ENCODE measurements around the gene CMKLR1.

DNA sequence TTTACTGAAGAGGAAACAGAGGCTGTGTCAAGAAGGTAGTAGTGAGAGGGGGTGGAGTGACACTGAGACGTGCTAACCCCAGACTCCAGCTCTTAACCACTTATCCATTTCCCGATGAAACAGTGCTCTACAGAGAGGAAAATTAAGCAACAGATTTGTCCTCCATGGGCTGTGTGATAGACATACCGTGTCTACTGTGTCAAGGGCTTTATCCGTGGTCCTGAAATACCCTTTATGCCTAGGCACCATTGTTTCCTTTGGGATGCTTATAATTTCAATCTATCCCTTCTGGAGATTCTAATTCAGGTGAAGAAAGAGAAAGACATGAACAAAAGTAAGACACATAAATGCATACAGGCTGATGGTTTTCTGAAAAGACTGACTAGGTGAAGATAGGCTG is 71.7 kb downstream of the CMKLR1 start:
- TF ChIP-seq, protein P1, sequence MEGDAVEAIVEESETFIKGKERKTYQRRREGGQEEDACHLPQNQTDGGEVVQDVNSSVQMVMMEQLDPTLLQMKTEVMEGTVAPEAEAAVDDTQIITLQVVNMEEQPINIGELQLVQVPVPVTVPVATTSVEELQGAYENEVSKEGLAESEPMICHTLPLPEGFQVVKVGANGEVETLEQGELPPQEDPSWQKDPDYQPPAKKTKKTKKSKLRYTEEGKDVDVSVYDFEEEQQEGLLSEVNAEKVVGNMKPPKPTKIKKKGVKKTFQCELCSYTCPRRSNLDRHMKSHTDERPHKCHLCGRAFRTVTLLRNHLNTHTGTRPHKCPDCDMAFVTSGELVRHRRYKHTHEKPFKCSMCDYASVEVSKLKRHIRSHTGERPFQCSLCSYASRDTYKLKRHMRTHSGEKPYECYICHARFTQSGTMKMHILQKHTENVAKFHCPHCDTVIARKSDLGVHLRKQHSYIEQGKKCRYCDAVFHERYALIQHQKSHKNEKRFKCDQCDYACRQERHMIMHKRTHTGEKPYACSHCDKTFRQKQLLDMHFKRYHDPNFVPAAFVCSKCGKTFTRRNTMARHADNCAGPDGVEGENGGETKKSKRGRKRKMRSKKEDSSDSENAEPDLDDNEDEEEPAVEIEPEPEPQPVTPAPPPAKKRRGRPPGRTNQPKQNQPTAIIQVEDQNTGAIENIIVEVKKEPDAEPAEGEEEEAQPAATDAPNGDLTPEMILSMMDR (IDR thresholded peaks at IDR 0.05): no peak
- no peak for TF ChIP-seq POLR2A (IDR thresholded peaks at IDR 0.05)
